ENCODE data around the gene ZNF776.
"Not testable (repeated sequence)": the region's sequence is repeated elsewhere in the genome, so short reads cannot be mapped to it uniquely, and the experiment has no call there.

ZNF776 gene

DNA sequence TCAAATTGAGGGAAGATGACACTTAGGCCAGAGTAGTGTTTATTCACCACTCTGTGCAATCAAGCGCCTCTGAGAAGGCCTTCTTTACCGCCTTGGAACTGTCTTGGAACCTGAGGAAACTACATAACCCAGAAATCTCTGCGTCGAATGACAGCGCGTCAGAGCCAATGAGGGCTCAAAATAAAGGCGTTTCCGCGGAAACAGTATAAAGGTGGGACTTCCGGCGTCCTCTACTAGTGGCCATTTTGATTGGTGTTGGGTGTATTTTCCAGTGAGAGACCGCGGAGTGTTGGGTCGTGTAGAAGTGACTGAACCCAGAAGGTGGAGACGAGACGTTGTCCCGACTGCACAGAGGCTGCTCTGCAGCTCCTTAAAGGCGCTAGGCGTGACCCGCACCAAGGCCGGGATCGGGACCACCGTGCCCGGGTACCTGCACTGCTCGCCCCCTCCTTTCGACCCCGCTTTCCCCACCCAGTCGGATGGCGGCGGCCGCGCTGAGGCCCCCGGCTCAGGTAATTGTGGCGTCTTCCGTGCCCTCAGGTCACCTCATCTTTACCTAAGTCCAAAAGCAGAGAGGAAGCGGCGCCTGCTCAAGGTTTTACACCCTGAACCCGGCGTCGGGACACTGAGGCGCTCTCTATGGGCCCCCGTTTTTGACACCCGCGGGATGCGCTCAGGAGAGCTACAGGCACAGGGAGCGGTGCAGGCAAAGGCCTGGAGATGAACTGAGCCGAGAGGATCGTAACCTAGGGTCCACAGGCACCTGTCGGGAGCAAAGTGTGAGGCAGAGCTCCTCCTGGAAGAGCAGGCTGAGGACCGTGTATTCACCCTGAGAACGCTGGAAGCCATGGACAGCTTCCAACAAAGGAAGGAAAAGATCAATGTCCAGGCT, at the start of gene ZNF776:
ZNF776 (plus strand) TSS at position 236 of the 892 bp plus-strand sequence; CDS start at position 480, 244 bp downstream.
- DNase-seq: peak; percentile 92

GRCh38 chr19:57701625-57702024, 45.0 kb upstream of the ZNF776 start:
- DNase-seq: no peak

- no peak for DNase-seq
Observed at GRCh38 chr19:57706346-57706745, 40.3 kb upstream of the ZNF776 start.

- DNase-seq: peak; percentile 25
Observed at GRCh38 chr19:57708641-57709361, 37.8 kb upstream of the ZNF776 start, which contains the start of gene ZNF154. ZNF154 (minus strand) TSS chr19:57709204; CDS start chr19:57708971, 233 bp downstream.

- no peak for DNase-seq
Observed at GRCh38 chr19:57709616-57710015, 37.0 kb upstream of the ZNF776 start.

- no peak for DNase-seq
Observed at GRCh38 chr19:57712222-57712621, 34.4 kb upstream of the ZNF776 start.

DNA sequence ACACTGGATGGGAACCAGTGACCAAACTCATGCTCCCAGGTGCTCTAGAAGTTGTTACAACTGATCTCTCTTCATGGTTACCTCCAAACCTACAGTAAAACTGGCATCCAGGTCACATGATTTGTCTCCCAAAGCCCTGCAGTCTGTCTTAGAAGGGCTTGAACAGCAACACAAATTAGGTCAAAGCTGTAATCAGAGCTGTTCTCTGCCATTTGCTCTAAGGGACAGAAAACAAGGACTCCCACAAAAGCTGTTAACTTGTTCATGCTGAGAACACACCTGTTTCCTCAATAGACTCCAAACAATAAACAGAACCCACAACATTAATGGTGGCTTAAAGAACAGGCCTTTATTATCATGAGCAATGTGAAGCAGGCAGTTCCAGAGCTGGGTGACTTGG, 27.2 kb upstream of the ZNF776 start:
- no peak for DNase-seq

DNA sequence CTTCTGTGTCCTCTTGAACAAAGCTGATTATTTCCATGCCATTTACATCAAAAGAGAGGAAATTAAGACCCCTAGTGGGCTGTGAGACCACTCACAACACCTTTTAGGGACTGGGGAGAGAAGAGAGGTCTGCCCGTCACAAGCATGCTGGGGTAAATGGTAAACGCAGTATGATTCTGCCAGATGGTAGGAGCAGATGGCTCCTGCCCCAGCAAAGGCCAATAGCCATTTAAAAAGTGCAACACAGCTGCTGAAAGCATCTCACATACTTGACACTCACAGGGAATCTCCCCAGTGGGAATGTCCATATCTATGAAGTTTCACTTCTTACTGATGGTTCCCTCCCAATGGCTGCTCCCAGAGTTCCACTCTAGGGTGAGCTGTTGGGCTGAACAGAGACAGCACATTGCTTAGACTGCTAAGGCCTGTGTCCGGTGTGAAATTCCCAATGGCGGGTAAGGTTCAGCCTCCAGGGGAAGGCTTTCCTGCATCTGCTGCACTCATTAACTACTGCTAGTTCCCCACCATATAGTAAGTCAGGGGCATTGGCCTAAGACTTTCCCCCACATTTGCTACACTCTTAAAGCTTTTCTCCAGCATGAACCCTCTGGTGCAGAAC, 26.6 kb upstream of the ZNF776 start:
- no peak for DNase-seq

- DNase-seq: no peak
Observed at GRCh38 chr19:57720878-57721277, 25.7 kb upstream of the ZNF776 start.

GRCh38 chr19:57738320-57738719, 8.3 kb upstream of the ZNF776 start:
- peak; percentile 12 for DNase-seq

DNA sequence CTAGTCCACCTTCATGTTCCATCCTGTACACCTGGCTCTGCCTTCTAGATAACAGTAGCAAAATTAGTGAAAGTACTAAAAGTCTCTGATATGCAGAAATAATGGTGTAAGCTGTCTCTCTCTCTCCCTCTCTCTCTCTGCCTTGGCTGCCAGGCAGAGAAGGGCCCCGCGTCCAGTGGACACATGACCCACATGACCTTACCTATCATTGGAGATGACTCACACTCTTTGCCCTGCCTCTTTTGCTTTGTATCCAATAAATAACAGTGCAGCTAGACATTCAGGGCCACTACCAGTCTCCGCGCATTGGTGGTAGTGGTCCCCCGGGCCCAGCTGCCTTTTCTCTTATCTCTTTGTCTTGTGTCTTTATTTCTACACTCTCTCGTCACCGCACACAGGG, 7.8 kb upstream of the ZNF776 start:
- DNase-seq: not testable (repeated sequence)

GRCh38 chr19:57747472-57747807, 825 bp downstream of the ZNF776 start:
- no peak for DNase-seq

DNA sequence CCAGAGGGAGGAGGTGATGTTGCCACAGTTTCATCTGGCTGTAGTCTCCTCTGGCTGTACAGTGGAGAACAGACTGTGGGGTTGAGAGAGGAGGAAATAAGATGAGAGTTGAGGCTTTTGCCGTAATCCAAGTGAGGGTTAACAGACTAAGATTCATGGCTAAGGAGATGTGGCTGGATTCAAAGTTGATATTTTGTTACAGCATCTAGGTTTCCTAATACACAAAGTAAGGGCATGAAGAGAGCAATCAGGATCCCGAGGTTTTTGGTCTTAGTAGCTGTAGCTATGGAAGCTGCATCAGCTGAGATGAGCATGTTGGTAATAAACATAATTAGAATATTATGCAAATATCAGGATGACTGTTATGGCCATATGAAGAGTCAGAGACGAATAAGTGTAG, 1.4 kb downstream of the ZNF776 start:
- DNase-seq: no peak

DNA sequence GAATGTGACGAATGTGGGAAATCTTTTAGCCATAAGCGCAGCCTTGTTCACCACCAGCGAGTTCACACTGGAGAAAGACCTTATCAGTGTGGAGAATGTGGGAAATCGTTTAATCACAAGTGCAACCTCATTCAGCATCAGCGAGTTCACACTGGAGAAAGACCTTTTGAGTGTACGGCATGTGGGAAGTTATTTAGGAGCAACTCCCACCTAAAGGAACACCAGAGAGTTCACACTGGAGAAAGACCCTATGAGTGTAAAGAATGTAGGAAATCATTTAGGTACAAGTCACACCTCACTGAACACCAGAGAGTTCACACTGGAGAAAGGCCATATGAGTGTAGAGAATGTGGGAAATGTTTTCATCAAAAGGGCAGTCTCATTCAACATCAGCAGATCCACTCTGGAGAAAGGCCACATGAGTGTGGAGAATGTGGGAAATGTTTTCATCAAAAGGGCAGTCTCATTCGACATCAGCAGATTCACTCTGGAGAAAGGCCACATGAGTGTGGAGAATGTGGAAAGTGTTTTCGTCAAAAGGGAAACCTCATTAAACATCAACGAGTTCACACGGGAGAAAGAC, 7.6 kb downstream of the ZNF776 start:
- no peak for DNase-seq

DNA sequence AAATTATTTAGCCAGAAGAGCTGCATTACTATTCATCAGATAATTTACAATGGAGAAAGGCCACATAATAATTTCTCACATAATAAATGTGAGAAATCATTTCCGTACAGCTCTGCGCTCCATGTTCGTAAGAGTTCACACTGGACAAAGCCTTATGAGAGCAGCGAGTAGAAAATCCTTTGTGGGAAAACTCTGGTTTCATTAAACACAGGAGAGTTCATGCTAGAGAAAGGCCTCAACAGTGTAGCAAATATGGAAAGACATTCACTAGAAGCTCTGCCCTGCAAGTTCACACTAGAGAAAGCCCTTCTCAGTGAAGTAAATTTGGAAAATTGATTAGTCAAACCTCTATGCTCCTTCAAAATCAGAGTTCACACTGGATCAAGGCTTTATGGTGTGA, 8.4 kb downstream of the ZNF776 start:
- DNase-seq: no peak

DNA sequence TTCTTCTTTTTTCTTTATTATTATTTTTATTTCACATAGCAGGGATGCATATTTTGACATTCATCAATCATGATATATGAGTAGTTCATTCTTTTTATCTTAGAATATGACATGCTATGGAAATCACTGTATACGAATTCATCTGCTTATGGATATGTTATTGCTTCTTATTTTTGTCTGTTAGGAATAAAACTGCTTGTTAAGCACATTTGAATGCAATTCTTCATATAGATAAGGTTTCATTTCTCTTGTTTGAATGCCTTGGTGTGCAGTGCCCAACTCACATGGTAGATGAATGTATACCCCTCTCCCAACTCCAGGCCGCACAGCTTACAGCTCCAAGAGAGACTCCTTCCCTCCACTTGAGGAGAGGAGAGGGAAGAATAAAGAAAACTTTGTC, 11.3 kb downstream of the ZNF776 start:
- no peak for DNase-seq

GRCh38 chr19:57759096-57759495, 12.5 kb downstream of the ZNF776 start:
- DNase-seq: no peak

DNA sequence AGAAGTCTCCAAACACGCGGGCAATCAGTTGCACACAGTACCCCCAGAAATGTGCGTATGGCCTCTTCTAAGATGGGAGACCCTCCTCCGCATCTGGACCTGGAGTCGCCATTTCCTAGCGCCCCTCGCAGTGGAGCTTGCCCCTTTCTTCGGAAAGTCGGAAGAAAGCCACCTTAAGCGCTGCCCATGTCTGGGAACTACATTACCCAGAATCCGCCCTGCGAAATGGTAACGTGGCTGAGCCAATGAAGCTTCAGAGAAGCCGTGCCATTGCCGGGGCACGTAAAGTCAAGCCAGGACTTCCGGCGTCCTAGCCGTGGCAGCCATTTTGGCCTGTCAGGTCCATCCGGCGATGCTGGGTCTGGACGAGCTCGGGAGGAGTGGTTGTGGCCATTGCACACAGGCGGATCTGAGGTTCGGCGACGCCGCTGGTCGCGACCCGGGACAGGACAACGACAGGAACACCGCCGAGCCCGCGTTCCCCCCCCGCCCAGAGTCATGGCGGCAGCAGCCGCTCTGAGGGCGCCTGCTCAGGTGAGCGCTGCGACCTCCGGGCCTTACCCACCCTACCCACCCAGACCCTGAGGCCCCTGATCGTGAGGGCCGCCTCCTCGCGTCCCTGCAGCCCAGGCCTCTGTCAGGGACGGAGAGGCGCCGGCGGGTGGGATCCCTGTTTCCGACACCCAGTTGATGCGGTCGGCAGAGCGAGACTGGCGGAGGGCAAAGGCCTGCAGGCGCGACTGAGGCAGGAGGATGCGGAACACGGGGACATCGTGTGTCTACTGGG, 22.9 kb downstream of the ZNF776 start, which contains the start of gene ZNF586:
ZNF586 (plus strand) TSS at position 332 of the 787 bp plus-strand sequence; CDS start at position 499, 167 bp downstream.
- DNase-seq: peak; percentile 95

- DNase-seq: no peak
Observed at GRCh38 chr19:57771417-57771816, 24.8 kb downstream of the ZNF776 start.

GRCh38 chr19:57773488-57773887, 26.9 kb downstream of the ZNF776 start:
- DNase-seq: peak; percentile 21

- no peak for DNase-seq
Observed at GRCh38 chr19:57776764-57777296, 30.2 kb downstream of the ZNF776 start.

DNA sequence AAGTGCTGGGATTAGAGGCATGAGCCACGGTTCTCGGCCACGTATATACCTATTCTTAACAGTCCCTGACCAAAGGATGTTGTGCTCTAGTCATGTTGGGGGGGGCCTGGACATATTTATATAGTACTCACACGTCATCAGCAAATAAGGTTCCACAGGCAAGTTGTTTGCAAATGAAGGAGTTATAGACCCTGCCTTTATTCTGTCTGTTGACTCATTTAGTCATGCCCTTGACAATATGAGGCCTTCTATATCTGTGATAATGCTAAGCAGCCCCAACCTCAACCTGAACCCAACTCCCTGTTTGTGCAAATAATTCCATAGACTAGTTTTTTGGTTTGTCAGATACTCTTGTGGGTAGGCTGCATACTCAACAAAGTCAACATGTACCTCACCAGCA, 31.7 kb downstream of the ZNF776 start:
- DNase-seq: no peak

Measured in activated CD4-positive, alpha-beta T cell treated with anti-CD3 and anti-CD28 coated beads, Interleukin-10, Interleukin-2, amounts not matched to agents 100 ng/mL and 50 ng/mL, durations not matched to agents 16 hours and 8 hours (primary cell).